Femur (tissue), 1 donor: ENCODE measurements around the gene ARHGEF37.

Experiments
- DNase-seq: peaks from one replicate; pipeline ENCODE4 v3.0.0-alpha.2; 2017

The ARHGEF37 gene

GRCh38 chr5:149629421-149629820 lies 48.1 kb downstream of the ARHGEF37 start:
- no peak for DNase-seq

- DNase-seq, result no peak
These were observed 49.0 kb downstream of the ARHGEF37 start for GRCh38 chr5:149630337-149630736.

- no peak for DNase-seq
These were observed 50.2 kb downstream of the ARHGEF37 start for GRCh38 chr5:149631506-149631905.

- DNase-seq, result no peak
These were observed 51.3 kb downstream of the ARHGEF37 start for GRCh38 chr5:149632311-149633251.

GRCh38 chr5:149633476-149634350 lies 52.4 kb downstream of the ARHGEF37 start:
- no peak for DNase-seq

- DNase-seq, result no peak
These were observed 54.1 kb downstream of the ARHGEF37 start for GRCh38 chr5:149635394-149635793.

GRCh38 chr5:149636191-149636860 lies 55.0 kb downstream of the ARHGEF37 start:
- DNase-seq, result no peak

GRCh38 chr5:149636861-149637246 lies 55.6 kb downstream of the ARHGEF37 start:
- peak; percentile 80 for DNase-seq

- no peak for DNase-seq
These were observed 56.8 kb downstream of the ARHGEF37 start for GRCh38 chr5:149638136-149638535.

GRCh38 chr5:149638546-149639241 lies 57.4 kb downstream of the ARHGEF37 start:
- DNase-seq, result no peak

GRCh38 chr5:149639737-149640136 lies 58.4 kb downstream of the ARHGEF37 start:
- no peak for DNase-seq

GRCh38 chr5:149640350-149640999 lies 59.2 kb downstream of the ARHGEF37 start:
- no peak for DNase-seq

GRCh38 chr5:149641000-149641576 lies 59.8 kb downstream of the ARHGEF37 start:
- no peak for DNase-seq

GRCh38 chr5:149641600-149641999 lies 60.3 kb downstream of the ARHGEF37 start:
- DNase-seq, result no peak

GRCh38 chr5:149643781-149644180 lies 62.5 kb downstream of the ARHGEF37 start:
- DNase-seq, result no peak

- no peak for DNase-seq
These were observed 63.3 kb downstream of the ARHGEF37 start for GRCh38 chr5:149644629-149645028.

GRCh38 chr5:149645236-149645635 lies 63.9 kb downstream of the ARHGEF37 start:
- no peak for DNase-seq

GRCh38 chr5:149645725-149646124 lies 64.4 kb downstream of the ARHGEF37 start:
- no peak for DNase-seq

- no peak for DNase-seq
These were observed 65.3 kb downstream of the ARHGEF37 start for GRCh38 chr5:149646564-149646963.

GRCh38 chr5:149647334-149647733 lies 66.0 kb downstream of the ARHGEF37 start:
- no peak for DNase-seq
